Naive thymus-derived CD8-positive, alpha-beta T cell (primary cell): ENCODE data around the gene FFAR1. TPM values are rescaled to one million over a fixed set of nuclear protein-coding genes. Genes with fewer than 3 reads are reported as not detected.

Source experiments
- ATAC-seq, 2 donors: fragments of 150-1000 bp; cut with Tn5 transposase in 1 of 2; sonication (Bioruptor Pico), chemical (Tn5 transposase) in 1 of 2; 1 replicate in 1 of 2; 2 replicates in 1 of 2; pipeline ENCODE4 v1.10.0; 2021; ENCODE audit warnings: mild to moderate bottlenecking in 2 of 2, moderate library complexity in 2 of 2
- POLR2A ChIA-PET: fragments of 350-600 bp; sonication (Branson Sonifier 250); formaldehyde crosslinking; loops from one replicate; lab custom pipeline; 2021; ENCODE audit warnings: antibody characterized with exemption; lab: Charles Lee
- DNase-seq, 10 donors: peaks; one replicate each; pipeline versions ENCODE4 v3.0.0 to v3.0.0-alpha.2; 2020 to 2022
- H3K27ac Mint-ChIP-seq, 10 donors: one replicate each; pipeline ENCODE4 v1.8.0; 2020 to 2022; ENCODE audit warnings: mild to moderate bottlenecking in 10 of 10, mixed read lengths in 10 of 10, moderate library complexity in 4 of 10, inconsistent platforms in 1 of 10
- H3K27me3 Mint-ChIP-seq, 5 donors: one replicate each; pipeline ENCODE4 v1.8.0; 2021 to 2022; ENCODE audit warnings: mixed read lengths in 5 of 5
- H3K36me3 Mint-ChIP-seq, 3 donors: one replicate each; pipeline ENCODE4 v1.8.0; 2020 to 2022; ENCODE audit warnings: mixed read lengths in 3 of 3, mild to moderate bottlenecking in 2 of 3, inconsistent platforms in 1 of 3
- H3K4me1 Mint-ChIP-seq, 4 donors: one replicate each; pipeline ENCODE4 v1.8.0; 2021 to 2022; ENCODE audit warnings: mixed read lengths in 4 of 4
- H3K4me3 Mint-ChIP-seq, 10 donors: one replicate each; pipeline ENCODE4 v1.8.0; 2020 to 2022; ENCODE audit warnings: mild to moderate bottlenecking in 10 of 10, mixed read lengths in 10 of 10, moderate library complexity in 6 of 10, inconsistent platforms in 1 of 10
- H3K9me3 Mint-ChIP-seq, 9 donors: one replicate each; pipeline ENCODE4 v1.8.0; 2020 to 2022; ENCODE audit warnings: mixed read lengths in 9 of 9, mild to moderate bottlenecking in 3 of 9, inconsistent platforms in 1 of 9, moderate library complexity in 1 of 9
- polyA plus RNA-seq, 3 donors: library from polyadenylated mRNA; unstranded; fragments of 300-500 nt; fragmentation: Illumina TruSeq; gene quantifications; one replicate each; pipeline ENCODE4 v1.2.3, GENCODE V29; 2021
- total RNA-seq, 8 experiments: library from RNA in 2 of 8; stranded (reverse) in 2 of 8; gene quantifications; one replicate each; pipeline ENCODE4 v1.2.3 and lab custom pipeline; 2021 to 2026

FFAR1 gene
- total and polyA plus RNA-seq, 5 experiments from 2014 or later: not detected

DNA sequence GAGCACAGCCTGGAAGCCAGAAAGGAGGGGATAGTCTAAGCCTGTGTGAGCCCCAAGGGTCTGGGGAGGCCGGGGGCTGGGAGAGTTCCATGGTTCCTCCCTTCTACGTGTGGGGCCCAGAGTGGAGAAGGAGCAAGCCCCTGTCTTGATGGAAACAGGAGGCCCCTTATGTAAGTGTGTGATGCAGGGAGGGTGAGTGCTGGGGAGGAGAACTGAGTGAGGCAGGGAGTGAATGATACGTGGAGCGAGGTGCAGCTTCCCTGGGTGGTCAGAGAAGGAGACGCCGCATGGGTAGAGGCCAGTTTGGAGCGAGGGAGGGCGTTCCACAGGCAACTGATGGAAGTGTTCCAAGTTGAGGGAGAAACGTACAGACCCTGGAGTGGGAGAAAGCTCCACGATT, 39.8 kb upstream of the FFAR1 start:
- Mint-ChIP-seq H3K27ac (peak overlapping the region in 1 of 10 donors; percentile 25), H3K4me1 (peaks cover 0 to 18% (median 2%) of the 10 kb centered on the region in 4 donors), H3K27me3 (peaks cover 0 to 5% (median 0%) of the 10 kb centered on the region in 5 donors), H3K36me3 (no peaks in the 10 kb centered on the region), H3K4me3 (no peak overlapping the region), H3K9me3 (no peaks in the 10 kb centered on the region)
- ATAC-seq: no peak
- no peak for DNase-seq
- POLR2A ChIA-PET: no interaction called here

DNA sequence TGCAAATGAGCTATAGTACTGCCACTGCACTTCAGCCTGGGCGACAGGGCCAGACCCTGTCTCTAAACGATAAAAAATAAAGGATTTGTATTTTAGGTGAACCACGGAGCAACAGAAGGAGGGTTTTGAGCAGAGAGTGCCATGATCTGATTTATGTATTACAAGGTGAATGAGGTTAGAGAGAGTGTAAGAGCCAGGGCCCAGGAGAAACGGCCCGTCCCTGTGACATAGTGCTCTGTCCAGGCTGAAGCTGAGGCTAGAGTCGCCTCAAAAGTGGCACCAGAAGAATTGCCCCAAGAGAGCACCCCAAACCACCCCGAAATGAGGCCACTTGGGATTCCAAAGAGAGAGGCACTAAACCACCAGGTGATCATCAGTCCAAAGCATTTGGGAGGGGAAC, 38.8 kb upstream of the FFAR1 start:
- peaks cover 0 to 18% (median 2%) of the 10 kb centered on the region in 4 donors for H3K4me1 Mint-ChIP-seq
- no peaks in the 10 kb centered on the region for H3K36me3 Mint-ChIP-seq
- peaks cover 0 to 5% (median 0%) of the 10 kb centered on the region in 5 donors for H3K27me3 Mint-ChIP-seq
- DNase-seq (no peak), ATAC-seq (no peak)
- POLR2A ChIA-PET: no interaction called here
- H3K27ac Mint-ChIP-seq: peak overlapping the region in 1 of 10 donors; percentile 21
- no peak overlapping the region for H3K4me3 Mint-ChIP-seq
- H3K9me3 Mint-ChIP-seq: no peaks in the 10 kb centered on the region

DNA sequence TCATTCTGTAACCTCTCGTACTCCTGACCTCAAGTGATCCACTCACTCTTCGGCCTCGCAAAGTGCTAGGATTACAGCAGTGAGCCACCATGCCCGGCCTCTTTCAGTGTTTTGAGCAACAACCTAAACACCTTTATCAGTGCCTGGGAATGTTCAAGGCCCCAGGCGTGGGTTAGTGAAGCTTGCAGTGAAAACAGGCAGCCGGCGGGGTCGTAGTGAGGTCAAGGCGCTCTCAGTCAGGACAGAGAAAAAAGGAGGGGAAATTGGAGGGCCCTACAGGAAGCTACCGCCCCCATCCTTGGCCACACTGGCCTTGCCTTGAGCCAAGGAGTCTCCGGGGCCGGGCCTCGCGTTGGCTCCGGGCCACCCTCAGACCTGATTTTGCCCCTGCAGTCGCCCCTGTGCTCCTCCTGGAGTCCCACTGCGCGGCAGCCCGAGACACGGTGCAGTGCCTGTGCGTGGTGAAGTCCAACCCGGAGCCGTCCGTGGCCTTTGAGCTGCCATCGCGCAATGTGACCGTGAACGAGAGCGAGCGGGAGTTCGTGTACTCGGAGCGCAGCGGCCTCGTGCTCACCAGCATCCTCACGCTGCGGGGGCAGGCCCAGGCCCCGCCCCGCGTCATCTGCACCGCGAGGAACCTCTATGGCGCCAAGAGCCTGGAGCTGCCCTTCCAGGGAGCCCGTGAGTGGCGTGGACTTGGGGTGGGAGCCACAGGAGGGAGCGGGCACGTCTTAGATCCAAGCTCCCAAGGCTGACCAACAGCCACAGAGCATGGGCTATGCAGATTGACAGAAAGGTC, 38.0 kb upstream of the FFAR1 start:
- no peaks in the 10 kb centered on the region for H3K9me3 Mint-ChIP-seq
- H3K27ac Mint-ChIP-seq: peak overlapping the region in 1 of 10 donors; percentile 56
- no peaks in the 10 kb centered on the region for H3K36me3 Mint-ChIP-seq
- DNase-seq (no peak), ATAC-seq (no peak)
- POLR2A ChIA-PET: no interaction called here
- H3K27me3 Mint-ChIP-seq: peaks cover 0 to 5% (median 0%) of the 10 kb centered on the region in 5 donors
- H3K4me1 Mint-ChIP-seq: peaks cover 0 to 21% (median 2%) of the 10 kb centered on the region in 4 donors
- no peak overlapping the region for H3K4me3 Mint-ChIP-seq

DNA sequence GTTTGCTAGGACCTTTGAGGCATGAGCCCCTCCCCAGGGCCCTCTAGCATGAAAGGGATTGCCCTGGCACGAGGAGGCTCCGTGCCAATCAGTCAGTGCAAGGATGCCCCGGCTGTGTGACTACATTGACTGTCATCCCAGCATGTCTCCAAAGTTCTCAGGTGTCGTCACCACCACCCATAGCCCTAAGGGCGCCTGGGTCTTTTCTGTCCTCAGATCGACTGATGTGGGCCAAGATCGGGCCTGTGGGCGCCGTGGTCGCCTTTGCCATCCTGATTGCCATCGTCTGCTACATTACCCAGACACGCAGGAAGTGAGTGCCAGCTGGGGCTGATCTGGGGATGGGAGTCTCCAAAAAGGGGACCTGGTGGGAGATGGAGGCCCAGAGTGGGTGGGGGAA, 37.4 kb upstream of the FFAR1 start:
- ATAC-seq: peak in 1 of 2 donors; percentile 61
- Mint-ChIP-seq H3K27me3 (peaks cover 0 to 5% (median 0%) of the 10 kb centered on the region in 5 donors), H3K9me3 (no peaks in the 10 kb centered on the region), H3K4me3 (no peak overlapping the region), H3K27ac (peak overlapping the region in 1 of 10 donors; percentile 60), H3K36me3 (no peaks in the 10 kb centered on the region), H3K4me1 (peaks cover 0 to 21% (median 2%) of the 10 kb centered on the region in 4 donors)
- POLR2A ChIA-PET: no interaction called here
- DNase-seq: peak in 1 of 10 donors; percentile 18

DNA sequence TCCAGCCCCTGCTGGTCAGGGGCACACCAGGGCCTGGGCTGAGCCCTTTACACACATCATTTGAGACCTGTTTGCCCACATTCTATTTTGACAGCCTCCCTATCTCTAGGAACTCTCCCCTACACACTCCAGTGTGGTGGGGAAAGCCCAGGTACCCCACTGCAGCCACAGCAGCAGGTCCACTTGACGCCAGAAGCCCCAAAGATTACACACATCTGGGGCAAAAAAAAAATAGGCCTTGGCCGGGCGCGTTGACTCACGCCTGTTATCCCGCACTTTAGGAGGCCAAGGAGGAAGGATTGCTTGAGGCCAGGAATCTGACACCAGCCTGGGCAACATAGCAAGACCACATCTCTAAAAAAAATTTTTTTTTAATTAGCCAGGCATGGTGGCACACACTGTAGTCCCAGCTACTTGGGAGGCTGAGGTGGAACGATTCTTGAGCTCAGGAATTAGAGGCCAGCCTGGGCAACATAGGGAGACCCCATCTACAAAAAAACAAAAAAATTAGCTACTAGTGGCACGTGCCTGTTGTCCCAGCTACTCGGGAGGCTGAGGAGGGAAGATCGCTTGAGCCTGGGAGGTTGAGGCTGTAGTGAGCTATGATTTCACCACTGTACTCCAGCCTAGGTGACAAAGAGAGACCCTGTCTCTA, 36.8 kb upstream of the FFAR1 start:
- ATAC-seq (peak in 1 of 2 donors; percentile 3), DNase-seq (no peak)
- peak overlapping the region in 1 of 10 donors; percentile 27 for H3K27ac Mint-ChIP-seq
- no peaks in the 10 kb centered on the region for H3K36me3 Mint-ChIP-seq
- H3K4me1 Mint-ChIP-seq: peaks cover 0 to 23% (median 2%) of the 10 kb centered on the region in 4 donors
- POLR2A ChIA-PET: no interaction called here
- H3K4me3 Mint-ChIP-seq: no peak overlapping the region
- peaks cover 0 to 5% (median 0%) of the 10 kb centered on the region in 5 donors for H3K27me3 Mint-ChIP-seq
- no peaks in the 10 kb centered on the region for H3K9me3 Mint-ChIP-seq

DNA sequence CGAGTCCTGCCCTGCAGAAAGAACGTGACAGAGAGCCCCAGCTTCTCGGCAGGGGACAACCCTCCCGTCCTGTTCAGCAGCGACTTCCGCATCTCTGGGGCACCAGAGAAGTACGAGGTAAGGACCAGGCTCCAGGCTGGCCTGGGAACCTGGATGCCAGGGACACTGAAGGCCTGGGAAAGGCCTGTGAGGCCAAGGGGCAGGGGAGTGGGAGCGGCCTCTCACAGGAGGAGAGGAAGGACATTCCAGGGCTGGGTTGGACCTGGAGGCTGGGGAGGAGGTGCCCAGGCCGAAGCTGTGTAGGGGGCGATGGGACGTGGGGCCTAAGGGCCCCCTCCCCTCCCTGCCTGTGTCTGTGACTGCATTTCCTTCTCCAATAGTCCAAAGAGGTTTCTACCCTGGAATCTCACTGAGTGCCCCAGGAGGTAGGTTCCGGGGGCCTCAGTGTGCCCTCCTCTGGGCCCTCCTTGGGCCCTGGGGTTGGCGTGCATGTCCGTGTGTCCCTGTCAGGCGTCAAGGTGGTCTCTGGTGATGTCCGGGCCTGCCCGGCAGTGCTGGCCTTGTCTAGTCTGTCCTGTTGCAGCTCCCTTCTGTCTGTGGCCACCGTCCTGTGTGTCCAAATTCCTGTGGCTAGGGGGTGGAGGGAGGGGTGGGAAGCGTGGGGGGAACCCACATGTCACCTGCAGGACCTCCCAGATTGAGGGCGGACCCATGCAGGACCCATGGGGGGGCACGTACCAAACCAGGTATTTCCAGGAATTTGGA, 35.6 kb upstream of the FFAR1 start:
- H3K4me1 Mint-ChIP-seq: peaks cover 0 to 22% (median 2%) of the 10 kb centered on the region in 4 donors
- H3K4me3 Mint-ChIP-seq: no peak overlapping the region
- H3K27me3 Mint-ChIP-seq: peaks cover 0 to 5% (median 0%) of the 10 kb centered on the region in 5 donors
- no peaks in the 10 kb centered on the region for H3K36me3 Mint-ChIP-seq
- ATAC-seq: no peak
- no peak for DNase-seq
- no peaks in the 10 kb centered on the region for H3K9me3 Mint-ChIP-seq
- H3K27ac Mint-ChIP-seq: peak overlapping the region in 1 of 10 donors; percentile 62
- POLR2A ChIA-PET: no interaction called here

DNA sequence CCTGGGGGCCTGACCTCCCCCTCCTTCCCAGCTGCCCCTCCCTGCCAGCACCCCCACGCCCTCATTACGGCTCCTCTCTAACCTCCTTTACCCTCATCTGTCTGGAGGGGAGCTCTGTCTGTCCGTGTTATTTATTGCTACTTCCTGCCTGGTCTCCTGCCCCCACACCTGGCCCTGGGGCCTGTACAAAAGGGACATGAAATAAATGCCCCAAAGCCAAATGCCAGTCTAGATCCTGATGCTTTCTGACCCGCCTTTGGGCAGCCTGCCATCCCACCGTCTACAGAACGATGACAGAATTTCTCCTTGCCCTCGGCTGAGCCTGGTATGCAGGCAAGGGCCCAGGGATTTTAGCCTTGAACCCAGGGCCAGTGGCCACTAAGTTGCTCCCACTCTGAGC, 34.1 kb upstream of the FFAR1 start:
- H3K4me3 Mint-ChIP-seq: no peak overlapping the region
- H3K4me1 Mint-ChIP-seq: peaks cover 1 to 26% (median 5%) of the 10 kb centered on the region in 4 donors
- H3K36me3 Mint-ChIP-seq: no peaks in the 10 kb centered on the region
- peak overlapping the region in 1 of 10 donors; percentile 6 for H3K27ac Mint-ChIP-seq
- ATAC-seq: no peak
- no peaks in the 10 kb centered on the region for H3K9me3 Mint-ChIP-seq
- no peak for DNase-seq
- peaks cover 0 to 2% (median 0%) of the 10 kb centered on the region in 5 donors for H3K27me3 Mint-ChIP-seq
- POLR2A ChIA-PET: interaction anchor here (0.5 kb wide), 1 partner anchor 12 kb away, joined by 3 read pairs; no protein-coding TSS in a partner anchor

DNA sequence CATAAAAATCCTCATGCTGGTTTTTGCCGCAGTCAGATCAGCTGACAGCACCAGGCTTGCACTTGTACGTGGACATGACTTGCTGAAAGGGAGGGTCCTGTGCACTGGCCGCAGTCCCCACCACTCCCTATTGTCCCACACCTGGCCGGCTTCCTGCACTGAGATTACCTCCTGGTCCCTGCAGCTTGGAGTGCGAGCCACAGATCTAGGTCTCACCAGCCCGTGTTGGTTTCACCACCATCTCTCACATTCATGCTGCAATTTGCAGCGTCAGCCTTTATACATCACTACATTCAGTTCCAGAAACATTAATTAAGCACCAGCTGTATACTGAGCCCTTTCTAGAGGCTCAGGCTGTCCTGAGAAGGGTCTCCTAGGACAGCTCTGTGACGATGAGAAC, 33.7 kb upstream of the FFAR1 start:
- Mint-ChIP-seq H3K4me1 (peaks cover 4 to 30% (median 9%) of the 10 kb centered on the region in 4 donors), H3K27me3 (peaks cover 0 to 2% (median 0%) of the 10 kb centered on the region in 5 donors), H3K27ac (peak overlapping the region in 1 of 10 donors; percentile 79), H3K9me3 (no peaks in the 10 kb centered on the region), H3K36me3 (no peaks in the 10 kb centered on the region), H3K4me3 (no peak overlapping the region)
- DNase-seq (no peak), ATAC-seq (no peak)
- POLR2A ChIA-PET: interaction anchor here (0.5 kb wide), 1 partner anchor 12 kb away, joined by 3 read pairs; no protein-coding TSS in a partner anchor

DNA sequence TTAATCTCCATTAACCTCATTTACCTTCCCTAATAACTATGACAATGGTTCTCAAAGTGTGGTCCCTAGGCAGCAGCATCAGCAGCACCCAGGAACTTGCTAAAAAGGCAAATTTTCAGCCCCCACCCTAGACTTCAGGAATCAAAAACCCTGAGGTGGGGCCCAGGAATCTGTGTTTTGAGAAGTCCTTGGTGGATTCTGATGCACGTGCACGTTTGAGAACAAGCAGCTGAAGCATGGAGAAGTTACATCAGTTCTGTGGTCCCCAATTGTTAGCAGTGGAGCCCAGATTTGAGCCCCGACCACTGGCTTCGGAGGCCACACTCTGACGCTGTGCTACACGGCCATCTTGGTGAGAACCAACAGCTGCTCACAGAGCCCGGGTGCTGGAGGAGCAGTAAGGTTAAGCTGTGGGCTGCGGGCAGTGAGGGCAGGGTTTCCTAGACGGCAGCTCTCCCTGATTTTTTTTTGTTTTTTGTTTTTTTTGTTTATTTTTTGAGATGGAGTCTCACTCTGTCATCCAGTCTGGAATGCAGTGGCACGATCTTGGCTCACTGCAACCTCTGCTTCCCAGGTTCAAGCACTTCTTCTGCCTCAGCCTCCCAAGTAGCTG, 32.7 kb upstream of the FFAR1 start:
- peak overlapping the region in 1 of 10 donors; percentile 79 for H3K27ac Mint-ChIP-seq
- H3K4me3 Mint-ChIP-seq: no peak overlapping the region
- H3K27me3 Mint-ChIP-seq: peaks cover 0 to 2% (median 0%) of the 10 kb centered on the region in 5 donors
- peaks cover 4 to 34% (median 11%) of the 10 kb centered on the region in 4 donors for H3K4me1 Mint-ChIP-seq
- no peaks in the 10 kb centered on the region for H3K36me3 Mint-ChIP-seq
- DNase-seq: no peak
- POLR2A ChIA-PET: no interaction called here
- no peaks in the 10 kb centered on the region for H3K9me3 Mint-ChIP-seq
- no peak for ATAC-seq

DNA sequence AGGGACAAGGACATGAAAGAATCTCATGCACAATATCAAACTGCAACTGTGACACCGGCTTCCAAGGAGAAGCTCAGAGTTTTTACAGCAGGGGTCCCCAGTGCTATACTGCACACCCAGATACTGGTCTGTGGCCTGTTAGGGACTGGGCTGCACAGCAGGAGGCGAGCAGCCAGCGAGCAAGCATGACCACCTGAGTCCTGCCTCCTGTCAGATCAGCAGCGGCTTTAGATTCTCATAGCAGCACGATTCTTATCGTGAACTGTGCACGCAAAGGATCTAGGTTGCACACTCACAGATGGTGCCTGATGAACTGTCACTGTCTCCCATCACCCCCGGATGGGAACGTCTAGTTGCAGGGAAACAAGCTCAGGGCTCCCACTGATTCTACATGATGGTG, 31.8 kb upstream of the FFAR1 start:
- H3K9me3 Mint-ChIP-seq: no peaks in the 10 kb centered on the region

DNA sequence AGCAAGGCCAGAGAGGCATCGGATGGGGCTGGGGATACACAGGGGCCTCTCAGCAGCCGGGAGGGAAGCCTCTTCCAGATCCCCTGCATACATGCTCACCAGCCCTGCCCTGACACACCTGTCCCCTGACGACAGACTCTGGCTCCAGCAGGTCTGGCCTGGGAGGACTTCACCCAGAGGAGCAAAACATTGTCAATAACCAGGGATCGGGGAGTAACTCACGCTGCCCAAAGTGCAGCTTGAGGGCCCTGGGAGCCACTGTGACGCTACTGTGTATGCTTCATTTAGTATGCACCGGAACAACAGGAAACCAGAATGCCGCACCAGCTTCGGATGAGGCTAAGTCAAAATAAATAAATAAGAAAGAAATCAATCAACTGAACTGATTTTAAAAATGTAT, 31.1 kb upstream of the FFAR1 start:
- POLR2A ChIA-PET: no interaction called here
- peak overlapping the region in 1 of 10 donors; percentile 56 for H3K27ac Mint-ChIP-seq
- H3K4me3 Mint-ChIP-seq: no peak overlapping the region
- H3K36me3 Mint-ChIP-seq: no peaks in the 10 kb centered on the region
- H3K4me1 Mint-ChIP-seq: peaks cover 4 to 50% (median 9%) of the 10 kb centered on the region in 4 donors
- H3K9me3 Mint-ChIP-seq: peaks cover 0 to 2% (median 0%) of the 10 kb centered on the region in 9 donors
- DNase-seq (no peak), ATAC-seq (no peak)
- peaks cover 0 to 3% (median 0%) of the 10 kb centered on the region in 5 donors for H3K27me3 Mint-ChIP-seq

More for the DNA sequence above, 31.8 kb upstream of the FFAR1 start:
- ATAC-seq (no peak), DNase-seq (no peak)
- Mint-ChIP-seq H3K27me3 (peaks cover 0 to 2% (median 0%) of the 10 kb centered on the region in 5 donors), H3K4me1 (peaks cover 4 to 43% (median 9%) of the 10 kb centered on the region in 4 donors), H3K36me3 (no peaks in the 10 kb centered on the region), H3K27ac (no peak overlapping the region), H3K4me3 (no peak overlapping the region)
- POLR2A ChIA-PET: no interaction called here
